AG04450 (cell line): Measurements from ENCODE around the gene RPS2. TPM values are rescaled to one million over a fixed set of nuclear protein-coding genes. Genes with fewer than 3 reads are reported as not detected.

ENCODE experiments used
- CTCF ChIA-PET: fragments of 300-600, 350-600 bp; formaldehyde crosslinking; extraction: SDS; loops from one replicate; lab custom pipeline; 2022; ENCODE audit warnings: antibody characterized with exemption, inconsistent platforms; lab: Charles Lee
- POLR2A ChIA-PET: fragments of 350-600 bp; formaldehyde crosslinking; extraction: SDS; loops from one replicate; lab custom pipeline; 2021; ENCODE audit warnings: antibody characterized with exemption, inconsistent platforms; lab: Yijun Ruan, JAX
- DNase-seq: peaks from one replicate; pipeline ENCODE4 v3.0.0-alpha.2; 2011; ENCODE audit warnings: low read depth, low spot score
- H3K27ac ChIP-seq: one replicate; pipeline ENCODE4 v1.5.1; 2012; ENCODE audit warnings: low read depth, low read length, control low read depth
- H3K27me3 ChIP-seq: one replicate; pipeline ENCODE4 v1.6.0; 2012; ENCODE audit warnings: low read length; ENCODE audit not compliant: control insufficient read depth, insufficient read depth
- H3K4me3 ChIP-seq: 2 replicates; pipeline ENCODE4 v1.5.1; 2011; ENCODE audit warnings: mild to moderate bottlenecking, low read depth, low read length, control low read depth
- H3K9me3 ChIP-seq: 2 replicates; pipeline ENCODE4 v1.5.1; 2012; ENCODE audit warnings: low read length; ENCODE audit not compliant: control insufficient read depth, insufficient read depth
- polyA plus RNA-seq: library from polyadenylated mRNA; depleted of rRNA; stranded (reverse); fragments of >200 nt; gene quantifications from 2 replicates; pipeline ENCODE4 v1.2.3, GENCODE V29; 2011
- TF ChIP-seq, protein P1 (sequence below): IDR thresholded peaks from 2 replicates; pipeline ENCODE4 v1.5.1; 2011; ENCODE audit warnings: low read depth, low read length, control low read depth, inconsistent platforms

Gene RPS2
- polyA plus RNA-seq, 1 experiment = 2,494 TPM

DNA sequence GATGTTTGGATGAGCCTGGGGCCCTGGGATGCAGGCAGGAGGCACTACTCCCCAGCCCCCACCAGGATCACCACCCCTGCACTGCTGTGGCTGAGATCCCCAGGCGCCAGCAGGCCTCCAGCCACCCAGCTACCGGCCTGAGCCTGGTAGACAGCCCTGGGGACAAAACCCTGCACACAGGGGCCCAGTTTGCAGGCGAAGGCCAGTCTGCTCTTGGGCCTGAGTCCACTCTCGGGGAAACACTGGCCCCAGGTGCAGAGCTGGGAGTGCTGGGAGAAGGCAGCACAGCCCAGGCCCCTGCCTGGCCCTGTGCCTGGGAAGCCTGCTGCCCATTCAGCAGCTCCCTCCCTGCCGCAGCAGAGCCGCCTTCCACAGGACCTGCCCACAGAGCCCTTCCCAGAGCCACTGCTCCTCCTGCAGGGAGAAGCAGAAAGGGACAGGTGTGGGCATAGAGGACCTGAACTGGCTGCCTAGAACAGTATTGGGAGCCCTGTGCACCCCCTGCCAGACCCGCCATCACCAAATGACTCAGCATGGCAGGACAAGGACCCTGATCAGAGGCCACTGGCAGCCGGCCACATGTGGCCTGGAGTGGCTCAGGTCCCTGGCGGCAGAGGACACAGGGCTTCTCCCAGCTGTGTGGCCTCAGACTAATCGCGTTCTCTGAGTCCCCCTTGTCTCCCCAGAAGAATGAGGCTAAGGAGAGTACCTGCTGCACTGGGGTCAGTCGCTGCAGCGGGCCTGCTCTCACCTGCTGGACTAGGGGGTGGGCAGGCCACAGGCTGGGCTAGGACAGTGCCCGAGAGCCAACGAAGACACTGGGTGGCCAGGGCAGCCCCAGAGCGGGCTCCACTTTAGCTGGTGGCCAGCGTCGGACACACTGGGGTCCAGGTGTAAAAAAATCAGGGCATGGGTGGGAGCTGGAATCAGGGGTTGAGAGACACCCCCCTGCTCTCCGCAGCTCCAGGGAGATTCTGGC is 32.3 kb downstream of the RPS2 start:
- no peak for DNase-seq
- Histone ChIP-seq H3K9me3 (no peaks in the 10 kb centered on the region), H3K27ac (no peak overlapping the region), H3K4me3 (no peak overlapping the region), H3K27me3 (peaks cover 5% of the 10 kb centered on the region)
- ChIA-PET POLR2A (no interaction called here), CTCF (interaction anchor here (1.0 to 5.8 kb wide), 2 partner anchors 9 to 69 kb away, joined by 3 to 83 read pairs; no protein-coding TSS in a partner anchor)
- TF ChIP-seq, protein P1, sequence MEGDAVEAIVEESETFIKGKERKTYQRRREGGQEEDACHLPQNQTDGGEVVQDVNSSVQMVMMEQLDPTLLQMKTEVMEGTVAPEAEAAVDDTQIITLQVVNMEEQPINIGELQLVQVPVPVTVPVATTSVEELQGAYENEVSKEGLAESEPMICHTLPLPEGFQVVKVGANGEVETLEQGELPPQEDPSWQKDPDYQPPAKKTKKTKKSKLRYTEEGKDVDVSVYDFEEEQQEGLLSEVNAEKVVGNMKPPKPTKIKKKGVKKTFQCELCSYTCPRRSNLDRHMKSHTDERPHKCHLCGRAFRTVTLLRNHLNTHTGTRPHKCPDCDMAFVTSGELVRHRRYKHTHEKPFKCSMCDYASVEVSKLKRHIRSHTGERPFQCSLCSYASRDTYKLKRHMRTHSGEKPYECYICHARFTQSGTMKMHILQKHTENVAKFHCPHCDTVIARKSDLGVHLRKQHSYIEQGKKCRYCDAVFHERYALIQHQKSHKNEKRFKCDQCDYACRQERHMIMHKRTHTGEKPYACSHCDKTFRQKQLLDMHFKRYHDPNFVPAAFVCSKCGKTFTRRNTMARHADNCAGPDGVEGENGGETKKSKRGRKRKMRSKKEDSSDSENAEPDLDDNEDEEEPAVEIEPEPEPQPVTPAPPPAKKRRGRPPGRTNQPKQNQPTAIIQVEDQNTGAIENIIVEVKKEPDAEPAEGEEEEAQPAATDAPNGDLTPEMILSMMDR = no peak

DNA sequence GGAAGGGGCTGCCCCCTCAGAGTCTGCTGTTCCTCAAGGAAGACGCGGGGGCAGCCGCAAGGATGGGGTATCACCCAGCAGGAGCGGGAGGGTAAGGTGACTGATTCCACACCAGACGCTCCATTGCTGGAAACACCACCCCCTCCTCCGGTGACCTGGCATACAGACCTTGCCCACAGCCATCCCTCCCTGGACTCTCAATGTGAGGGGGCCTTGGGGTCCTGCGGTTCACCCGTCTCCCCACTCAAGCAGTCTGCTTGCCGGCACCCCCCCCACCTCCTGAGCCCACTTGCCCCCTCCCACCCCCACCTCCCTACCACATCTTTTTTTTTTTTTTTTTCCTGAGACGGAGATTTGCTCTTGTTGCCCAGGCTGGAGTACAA is 34.3 kb downstream of the RPS2 start:
- Histone ChIP-seq H3K27ac (no peak overlapping the region), H3K9me3 (no peaks in the 10 kb centered on the region), H3K27me3 (peaks cover 7% of the 10 kb centered on the region), H3K4me3 (no peak overlapping the region)
- ChIA-PET CTCF (interaction anchor here (0.5 to 5.8 kb wide), 8 partner anchors 11 to 73 kb away, joined by 3 to 83 read pairs (median 5); partner anchors contain the start of gene MEIOB), POLR2A (no interaction called here)
- TF ChIP-seq, protein P1 = no peak
- DNase-seq = no peak

DNA sequence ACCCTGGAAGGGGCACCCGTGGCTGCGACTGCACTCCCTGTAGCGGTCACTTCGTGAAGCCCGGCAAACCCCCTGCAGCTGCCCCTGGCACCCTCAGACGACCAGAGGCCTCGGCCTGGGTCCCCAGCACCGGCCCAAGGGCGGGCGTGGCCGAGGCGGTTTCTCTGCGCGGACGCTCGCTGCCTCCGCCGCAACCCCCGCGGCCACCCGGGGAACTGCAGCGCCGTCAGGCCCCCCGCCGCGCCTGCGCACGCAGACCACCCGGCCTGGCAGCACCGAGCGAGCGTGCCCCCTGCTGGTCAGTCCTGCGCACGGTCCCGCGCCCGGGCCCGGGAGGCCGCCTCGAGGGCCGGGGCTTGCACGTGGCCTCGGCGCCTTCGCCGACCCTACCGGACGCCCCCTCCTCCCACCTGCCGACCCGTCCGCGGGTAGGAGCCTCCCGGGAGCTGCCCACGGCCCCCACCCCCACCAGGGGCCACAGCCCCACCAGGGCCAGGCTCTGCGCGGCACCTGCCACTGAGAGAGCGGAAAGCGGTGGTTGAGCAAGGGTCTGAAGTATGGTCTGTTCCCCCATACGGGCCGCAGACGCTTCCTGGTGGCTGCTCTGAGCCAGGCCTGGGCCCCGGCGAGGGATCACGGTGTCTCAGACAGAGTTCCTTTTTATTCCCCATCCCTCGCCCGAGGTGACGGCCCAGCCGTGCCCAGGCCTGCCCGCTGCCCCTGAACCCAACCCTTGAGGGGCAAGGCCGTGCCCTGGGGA is 34.9 kb downstream of the RPS2 start:
- H3K27me3 ChIP-seq = peaks cover 9% of the 10 kb centered on the region
- peak; percentile 32 for DNase-seq
- H3K4me3 ChIP-seq = peak overlapping the region; percentile 63
- CTCF ChIA-PET = interaction anchor here (0.5 to 5.8 kb wide), 16 partner anchors 12 to 223 kb away, joined by 3 to 83 read pairs (median 4); partner anchors contain the start of genes FAHD1 and MEIOB
- no peaks in the 10 kb centered on the region for H3K9me3 ChIP-seq
- TF ChIP-seq, protein P1 = peak; percentile 61
- POLR2A ChIA-PET = interaction anchor here (0.6 to 1.0 kb wide), 2 partner anchors 13 to 35 kb away, joined by 3 to 6 read pairs; partner anchors contain the start of genes MSRB1 and RPS2
- no peak overlapping the region for H3K27ac ChIP-seq

DNA sequence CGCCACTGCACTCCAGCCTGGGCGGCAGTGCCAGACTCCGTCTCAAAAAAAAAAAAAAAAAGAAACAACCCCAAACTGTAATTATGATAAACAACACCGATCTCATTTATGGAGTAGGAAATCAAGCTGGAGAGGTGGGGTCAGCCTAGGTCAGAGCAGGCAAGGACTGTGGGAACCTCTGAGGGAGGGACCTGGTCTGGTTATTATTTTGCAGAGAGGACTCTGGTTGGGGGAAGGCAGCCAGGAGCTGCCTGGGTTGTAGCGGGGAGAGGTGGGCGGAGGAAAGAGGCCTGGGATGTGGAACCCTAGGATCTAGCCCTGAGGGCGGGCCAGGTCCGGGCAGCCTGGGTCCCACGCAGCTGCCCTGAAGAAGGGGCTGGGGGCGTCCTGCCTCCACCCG is 35.5 kb downstream of the RPS2 start:
- Histone ChIP-seq H3K27ac (no peak overlapping the region), H3K9me3 (no peaks in the 10 kb centered on the region), H3K4me3 (peak overlapping the region; percentile 63), H3K27me3 (peaks cover 15% of the 10 kb centered on the region)
- TF ChIP-seq, protein P1 = no peak
- ChIA-PET POLR2A (interaction anchor here (0.6 to 1.0 kb wide), 3 partner anchors 14 to 235 kb away, joined by 3 to 6 read pairs (median 5); partner anchors contain the start of genes MSRB1 and RPS2), CTCF (interaction anchor here (0.6 to 5.8 kb wide), 14 partner anchors 12 to 308 kb away, joined by 3 to 83 read pairs (median 6); partner anchors contain the start of genes FAHD1 and MEIOB)
- no peak for DNase-seq
